K562 (cell line): Measurements from ENCODE around the gene BAG2. TPM values are rescaled to one million over a fixed set of nuclear protein-coding genes. Genes with fewer than 3 reads are reported as not detected.
A peak's percentile ranks its signal among the peaks of the same experiment; 100 is the strongest.

Source experiments
- ATAC-seq: fragments of 200-7000 bp; cut with Tn5 transposase; 3 replicates; pipeline ENCODE4 v1.9.1; 2020; ENCODE audit warnings: moderate library complexity
- Bru-seq: library from RNA; stranded (reverse); fragments of 400-500 nt; gene quantifications from one replicate; lab custom pipeline; 2021; lab: Mats Ljungman, UMichigan
- BruChase-seq, 2 experiments: library from RNA; stranded (reverse); fragments of 400-500 nt; gene quantifications; one replicate each; lab custom pipeline; 2021; lab: Mats Ljungman, UMichigan
- BruUV-seq: library from RNA; stranded (reverse); fragments of 400-500 nt; replicated peaks from 2 replicates; lab custom pipeline; 2021; lab: Mats Ljungman, UMichigan
- CTCF ChIA-PET: fragments of 300-600 bp; formaldehyde crosslinking; extraction: SDS; loops from one replicate; lab custom pipeline; 2021; ENCODE audit warnings: low intra/inter-chr PET ratio; lab: Yijun Ruan, JAX
- POLR2A ChIA-PET: fragments of 300-600, 350-650 bp; sonication (Branson Sonifier 250); formaldehyde crosslinking; extraction: SDS; loops from one replicate; lab custom pipeline; 2021; ENCODE audit warnings: antibody characterized with exemption, inconsistent platforms; lab: Yijun Ruan, JAX
- DNase-seq, 4 experiments: peaks; one replicate each; pipeline versions ENCODE4 v3.0.0 to v3.0.0-alpha.2; 2011 to 2018; ENCODE audit warnings: low spot score in 3 of 4, mixed read lengths in 3 of 4; ENCODE audit errors: extremely low read depth in 1 of 4
- FAIRE-seq: peaks from 2 replicates; lab custom pipeline; 2011; peaks lifted over from hg19 to GRCh38; lab: Jason Lieb, UNC
- H2AFZ ChIP-seq: 2 replicates; pipeline ENCODE4 v1.6.0; 2011; ENCODE audit warnings: low read depth, low read length, control low read depth, inconsistent platforms
- H3K27ac ChIP-seq: fragments of 200-600 bp; 3 replicates; pipeline ENCODE4 v1.8.0; 2011; ENCODE audit warnings: low read depth, mild to moderate bottlenecking, control low read depth, inconsistent platforms, low read length, moderate library complexity, mixed read lengths; ENCODE audit errors: extremely low read depth
- H3K27me3 ChIP-seq, 2 experiments: fragments of 300-600 bp in 1 of 2; 2 replicates in 1 of 2; 3 replicates in 1 of 2; pipeline versions ENCODE4 v1.6.0 to v1.8.0; 2011; ENCODE audit warnings: inconsistent platforms in 2 of 2, low read length in 2 of 2, mild to moderate bottlenecking in 1 of 2, mixed read lengths in 1 of 2, moderate library complexity in 1 of 2; ENCODE audit not compliant: control insufficient read depth in 2 of 2, insufficient read depth in 2 of 2
- H3K36me3 ChIP-seq: fragments of 300-600 bp; 3 replicates; pipeline ENCODE4 v1.8.0; 2011; ENCODE audit warnings: mild to moderate bottlenecking, low read length, inconsistent platforms; ENCODE audit not compliant: control insufficient read depth, insufficient read depth
- H3K4me1 ChIP-seq, 2 experiments: fragments of 200-600 bp in 1 of 2; replicated peaks in 1 of 2; 2 replicates in 1 of 2; 3 replicates in 1 of 2; pipeline versions ENCODE4 v1.5.1 to v1.8.0; 2011; ENCODE audit warnings: inconsistent platforms in 2 of 2, low read length in 2 of 2, mild to moderate bottlenecking in 1 of 2, mixed read lengths in 1 of 2, moderate library complexity in 1 of 2; ENCODE audit not compliant: control insufficient read depth in 2 of 2, insufficient read depth in 2 of 2
- H3K4me2 ChIP-seq: 2 replicates; pipeline ENCODE4 v1.6.1; 2011; ENCODE audit warnings: low read length, control low read depth, inconsistent platforms, mixed read lengths; ENCODE audit not compliant: insufficient read depth
- H3K4me3 ChIP-seq: fragments of 200-600 bp; sonication (generic), shearing (Covaris generic); 2 replicates; pipeline ENCODE4 v1.5.1; 2016; ENCODE audit warnings: control low read depth, inconsistent platforms
- H3K79me2 ChIP-seq: fragments of 200-600 bp; 3 replicates; pipeline ENCODE4 v1.8.0; 2011; ENCODE audit warnings: low read length, inconsistent platforms; ENCODE audit not compliant: control insufficient read depth, insufficient read depth
- H3K9ac ChIP-seq, 2 experiments: 2 replicates each; pipeline versions ENCODE4 v1.6.0 to v1.6.1; 2011; ENCODE audit warnings: low read depth in 2 of 2, low read length in 2 of 2, control low read depth in 1 of 2, inconsistent platforms in 1 of 2, mild to moderate bottlenecking in 1 of 2, mixed read lengths in 1 of 2; ENCODE audit not compliant: insufficient read depth in 1 of 2
- H3K9me1 ChIP-seq: one replicate; pipeline ENCODE4 v1.6.0; 2011; ENCODE audit warnings: inconsistent platforms, mild to moderate bottlenecking, low read length, moderate library complexity; ENCODE audit not compliant: control insufficient read depth, insufficient read depth
- H3K9me3 ChIP-seq: replicated peaks from 2 replicates; pipeline ENCODE4 v1.5.1; 2011; ENCODE audit warnings: low read depth, low read length, inconsistent platforms; ENCODE audit not compliant: control insufficient read depth, insufficient read depth
- H4K20me1 ChIP-seq: replicated peaks from 2 replicates; pipeline ENCODE4 v1.6.1; 2011; ENCODE audit warnings: low read length, inconsistent platforms, mixed read lengths; ENCODE audit not compliant: control insufficient read depth, insufficient read depth
- BDP1 ChIP-seq: IDR thresholded peaks from 3 replicates; pipeline ENCODE4 v1.6.1; 2011; ENCODE audit not compliant: insufficient read length, insufficient read depth
- DACH1 ChIP-seq: fragments of 450-650 bp; IDR thresholded peaks from 2 replicates; pipeline ENCODE4 v1.6.1; 2018; ENCODE audit not compliant: partially characterized antibody
- DPF2 ChIP-seq: fragments of 450-650 bp; IDR thresholded peaks from 2 replicates; pipeline ENCODE4 v1.6.1; 2016
- KDM1A ChIP-seq, 2 experiments: fragments of 450-650 bp; IDR thresholded peaks; 2 replicates each; pipeline ENCODE4 v1.6.1; 2016; ENCODE audit warnings: mild to moderate bottlenecking in 2 of 2
- MNT ChIP-seq, 2 experiments: fragments of 450-650 bp; conservative IDR thresholded peaks; 2 replicates each; pipeline ENCODE4 v1.6.1; 2017; ENCODE audit warnings: mild to moderate bottlenecking in 2 of 2, moderate library complexity in 2 of 2
- POLR3G ChIP-seq: IDR thresholded peaks from 2 replicates; pipeline ENCODE4 v1.6.1; 2011; ENCODE audit not compliant: insufficient read length, insufficient replicate concordance; ENCODE audit errors: extremely low read depth
- U2AF1 ChIP-seq: fragments of 200-400 bp; formaldehyde crosslinking; optimal IDR thresholded peaks from 2 replicates; pipeline ENCODE3; 2017; ENCODE audit warnings: mild to moderate bottlenecking, low read depth, low read length, moderate library complexity
- ZNF12 ChIP-seq: sonication (generic); formaldehyde crosslinking; IDR thresholded peaks from 2 replicates; pipeline ENCODE4 v1.4.0; 2020; ENCODE audit warnings: mild to moderate bottlenecking, missing genetic modification reagents
- ZNF165 ChIP-seq: fragments of 250-450 bp; sonication (Bioruptor Pico); IDR thresholded peaks from 2 replicates; pipeline ENCODE4 v1.4.0; 2020; ENCODE audit warnings: borderline replicate concordance
- ZNF436 ChIP-seq: fragments of 250-450, 450-650 bp; sonication (Bioruptor Pico); formaldehyde crosslinking; IDR thresholded peaks from 2 replicates; pipeline ENCODE4 v1.7.0; 2020; ENCODE audit warnings: mild to moderate bottlenecking
- ZNF695 ChIP-seq: fragments of 450-650 bp; formaldehyde crosslinking; IDR thresholded peaks from 2 replicates; pipeline ENCODE4 v1.4.0; 2020; ENCODE audit warnings: mild to moderate bottlenecking, moderate library complexity
- WGBS: fragments of 100-300 bp; shearing (Covaris generic); methylation state at CpG from one replicate; pipeline ENCODE4 v1.1.6; 2016; ENCODE audit warnings: low coverage, mixed read lengths; ENCODE audit not compliant: insufficient coverage; ENCODE audit errors: missing lambda C conversion rate; 5-methylcytosine and 5-hydroxymethylcytosine counted together
- in situ Hi-C: fragments of 300-500 bp; cut with MboI; formaldehyde crosslinking; loops from 4 replicates; pipeline ENCODE4 v1.15.0; 2018; ENCODE audit warnings: inconsistent platforms, mixed read lengths
- intact Hi-C: fragments of 100-400 bp; cut with micrococcal nuclease; formaldehyde crosslinking; loops from 2 replicates; pipeline ENCODE4 v1.14.2; 2022
- long read RNA-seq, 3 experiments: library from polyadenylated mRNA in 2 of 3; library from RNA in 1 of 3; unstranded in 2 of 3; stranded (forward) in 1 of 3; transcript quantifications; one replicate each; pipeline ENCODE4 v2.0.0, GENCODE V29; 2019 to 2022
- polyA minus RNA-seq, 3 experiments: library from RNA; depleted of rRNA, polyadenylated mRNA; stranded (reverse); fragments of >200 nt; gene quantifications; 2 replicates each; pipeline ENCODE4 v1.2.3, GENCODE V29; 2011
- polyA plus RNA-seq, 8 experiments: library from polyadenylated mRNA; depleted of rRNA in 4 of 8; stranded (reverse) in 5 of 8; unstranded in 3 of 8; fragments of >200 nt; fragmentation: Nextera tagmentation in 2 of 8; fragmentation: Illumina TruSeq in 1 of 8; extraction: Ambion mirVana in 2 of 8; extraction: Trizol in 1 of 8; gene quantifications; 2 replicates each; pipeline versions ENCODE4 v1.2.1 to v1.2.3, GENCODE V29; 2011 to 2014; ENCODE audit warnings: inconsistent platforms in 1 of 8, missing spikeins in 1 of 8
- total RNA-seq, 7 experiments: library from RNA; depleted of rRNA in 6 of 7; stranded (reverse); fragments of >200 nt in 6 of 7; fragmentation: Illumina TruSeq in 2 of 7; extraction: Trizol in 2 of 7; gene quantifications; 2 replicates each; pipeline versions ENCODE4 v1.2.1 to v1.2.3, GENCODE V29; 2011 to 2021; ENCODE audit warnings: low replicate concordance in 1 of 7

BAG2 gene
- total RNA-seq (2011; cell fraction: chromatin; rRNA removed; ENCODE audit: low replicate concordance), result 4.4 and 16.7 TPM in 2 replicates
- 3.8 and 5.3 TPM in 2 replicates for total RNA-seq (2011; cell fraction: nucleolus; rRNA removed)
- total RNA-seq (2011; cell fraction: nucleoplasm; rRNA removed), result 10.3 and 19.5 TPM in 2 replicates
- total RNA-seq (2014; rRNA removed) (12.8 and 13.8 TPM in 2 replicates), total RNA-seq (2014; rRNA removed; fragmentation: Illumina TruSeq; extraction: Trizol) (20.3 and 21.2 TPM in 2 replicates), total RNA-seq (2015; rRNA removed; fragmentation: Illumina TruSeq; extraction: Trizol) (17.6 and 19.7 TPM in 2 replicates), total RNA-seq (2021) (17.6 and 19.9 TPM in 2 replicates), polyA plus RNA-seq (2011; rRNA removed) (14.5 and 20.7 TPM in 2 replicates), polyA plus RNA-seq (2014; fragmentation: Illumina TruSeq; extraction: Trizol) (15.6 and 18.7 TPM in 2 replicates), polyA plus RNA-seq (2014; fragmentation: Nextera tagmentation; extraction: Ambion mirVana) (10 to 100 TPM; 12.8 to 14.0 TPM), polyA plus RNA-seq (2014; rRNA removed) (14.5 and 15.3 TPM in 2 replicates), polyA minus RNA-seq (2011; rRNA and poly(A)+ RNA removed) (14.5 and 15.8 TPM in 2 replicates), Bru-seq, nascent RNA (percentile 96 among the genes with signal in this experiment), BruChase-seq, experiment 1, labeled RNA remaining after a 2-hour chase (percentile 90 among the genes with signal in this experiment), BruChase-seq, experiment 2, labeled RNA remaining after a 6-hour chase (percentile 88 among the genes with signal in this experiment)
- 5.9 and 7.0 TPM in 2 replicates for polyA plus RNA-seq (2011; cell fraction: cytosol; rRNA removed)
- polyA plus RNA-seq (2011; cell fraction: nucleus; rRNA removed), result 3.3 and 4.5 TPM in 2 replicates
- 8.9 and 12.9 TPM in 2 replicates for polyA plus RNA-seq (2012)
- polyA minus RNA-seq (2011; cell fraction: cytosol; rRNA and poly(A)+ RNA removed), result 5.5 and 6.9 TPM in 2 replicates
- polyA minus RNA-seq (2011; cell fraction: nucleus; rRNA and poly(A)+ RNA removed), result 8.5 and 12.8 TPM in 2 replicates
- long read RNA-seq, experiment 1, full-length matches to known transcripts, result 281 of 342 reads
- long read RNA-seq, experiment 1, partial matches to known transcripts, result 2 of 342 reads
- long read RNA-seq, experiment 1, other reads (novel, unspliced or antisense), result 59 of 342 reads
- long read RNA-seq, experiment 2, full-length matches to known transcripts, result 38 of 75 reads
- long read RNA-seq, experiment 2, partial matches to known transcripts, result 34 of 75 reads
- long read RNA-seq, experiment 2, other reads (novel, unspliced or antisense), result 3 of 75 reads
- long read RNA-seq, experiment 3, full-length matches to known transcripts, result 152 of 161 reads
- long read RNA-seq, experiment 3, partial matches to known transcripts, result 5 of 161 reads
- long read RNA-seq, experiment 3, other reads (novel, unspliced or antisense), result 4 of 161 reads

DNA sequence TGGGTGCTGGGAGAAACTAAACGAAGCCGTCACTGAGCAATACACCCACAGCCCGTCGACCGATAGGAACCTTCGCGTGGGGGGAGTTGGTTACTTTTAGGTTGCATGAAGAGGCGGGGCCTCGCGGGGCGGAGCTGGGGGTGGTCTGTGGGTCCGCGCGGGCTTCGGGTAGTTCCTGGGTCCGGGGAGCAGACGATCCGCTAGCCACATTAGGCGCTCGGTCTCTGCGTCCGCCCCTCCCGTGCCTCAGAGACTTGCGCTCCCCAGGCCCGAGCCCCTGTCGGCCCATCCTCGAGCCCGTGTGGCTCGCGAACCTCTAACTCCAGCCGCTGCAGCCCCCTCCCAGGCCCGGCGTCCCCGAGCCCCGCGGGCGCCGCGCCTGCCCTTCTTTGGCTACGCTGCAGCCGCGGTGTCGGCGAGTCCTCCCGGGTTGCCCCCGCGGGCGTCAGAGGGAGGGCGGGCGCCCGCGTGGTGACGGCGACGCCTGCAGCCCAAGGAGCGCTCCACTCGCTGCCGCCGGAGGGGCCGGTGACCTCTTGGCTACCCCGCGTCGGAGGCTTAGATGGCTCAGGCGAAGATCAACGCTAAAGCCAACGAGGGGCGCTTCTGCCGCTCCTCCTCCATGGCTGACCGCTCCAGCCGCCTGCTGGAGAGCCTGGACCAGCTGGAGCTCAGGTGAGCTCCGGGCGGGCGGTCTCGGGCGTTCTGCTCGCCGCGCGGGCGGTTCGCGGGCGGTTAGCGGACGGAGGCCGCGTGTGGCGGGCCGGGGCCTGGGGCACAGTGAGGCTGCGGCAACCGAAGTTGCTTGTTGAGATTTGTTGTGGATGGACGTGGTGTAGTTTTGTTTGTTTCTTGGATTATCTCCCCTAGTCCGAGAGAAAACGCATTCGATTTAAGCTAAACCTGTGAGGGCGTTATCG, at the start of gene BAG2:
TSS of gene BAG2 (plus strand) at position 191 of the 920 bp plus-strand sequence. CDS start at position 563, 372 bp downstream.
- Histone ChIP-seq H3K4me3 (peak within 1 kb of the TSS; percentile 91), H4K20me1 (no peaks in the 10 kb centered on the region), H3K27me3 (no peaks in the 10 kb centered on the region), H3K9ac (peak within 1 kb of the TSS; percentile 94 to 96), H3K9me1 (no peaks in the 10 kb centered on the region), H3K4me1 (peaks cover 7 to 19% of the 10 kb centered on the region in 2 experiments; a peak in 3 of 5 replicates), H3K9me3 (no peaks in the 10 kb centered on the region), H3K36me3 (peaks cover 59% of the 10 kb centered on the region), H3K27ac (peak within 1 kb of the TSS; percentile 98), H2AFZ (peak within 1 kb of the TSS; percentile 94), H3K79me2 (peaks cover 58% of the 10 kb centered on the region), H3K4me2 (peak within 1 kb of the TSS; percentile 95)
- intact Hi-C loops, result loop anchor here (2.0 to 5.0 kb wide), 6 partner anchors 48 to 270 kb away; partner anchors contain the start of genes BEND6, KIAA1586 and ZNF451
- DNase-seq, result peak; percentile 89 to 98 (median 92)
- in situ Hi-C loops, result no loop called here
- POLR2A ChIA-PET, result interaction anchor here (0.6 to 2.2 kb wide), 17 partner anchors 10 to 678 kb away, joined by 3 to 14 read pairs (median 3); partner anchors contain the start of genes BEND6, PRIM2 and RAB23
- peak; percentile 87 for ATAC-seq
- BruUV-seq, result no TSS peak
- peak; percentile 82 for FAIRE-seq
- WGBS, result under 1% methylated on average over 67 of the region's 97 CpGs
- CTCF ChIA-PET, result interaction anchor here (0.5 kb wide), 1 partner anchor 153 kb away, joined by 6 read pairs; no protein-coding TSS in a partner anchor
- peak; percentile 6 for TF ChIP-seq DACH1
- TF ChIP-seq ZNF436 (CRISPR knock-in tag), result no peak
- no peak for TF ChIP-seq POLR3G
- no peak for TF ChIP-seq ZNF165 (CRISPR knock-in tag)
- peak; percentile 53 to 83; a peak in 3 of 4 replicates for TF ChIP-seq MNT (conservative IDR thresholded peaks at IDR 0.05)
- peak; percentile 90 for TF ChIP-seq U2AF1
- TF ChIP-seq ZNF695 (CRISPR knock-in tag), result no peak
- TF ChIP-seq KDM1A (IDR thresholded peaks at IDR 0.05), result no peak
- TF ChIP-seq DPF2, result no peak
- TF ChIP-seq ZNF12, result peak; percentile 57; the same call in 1 of the 2 replicates
- TF ChIP-seq BDP1, result no peak
